Measurements from ENCODE around the gene ZSWIM7.
"Not testable (repeated sequence)": the region's sequence is repeated elsewhere in the genome, so short reads cannot be mapped to it uniquely, and the experiment has no call there.

ZSWIM7 gene

DNA sequence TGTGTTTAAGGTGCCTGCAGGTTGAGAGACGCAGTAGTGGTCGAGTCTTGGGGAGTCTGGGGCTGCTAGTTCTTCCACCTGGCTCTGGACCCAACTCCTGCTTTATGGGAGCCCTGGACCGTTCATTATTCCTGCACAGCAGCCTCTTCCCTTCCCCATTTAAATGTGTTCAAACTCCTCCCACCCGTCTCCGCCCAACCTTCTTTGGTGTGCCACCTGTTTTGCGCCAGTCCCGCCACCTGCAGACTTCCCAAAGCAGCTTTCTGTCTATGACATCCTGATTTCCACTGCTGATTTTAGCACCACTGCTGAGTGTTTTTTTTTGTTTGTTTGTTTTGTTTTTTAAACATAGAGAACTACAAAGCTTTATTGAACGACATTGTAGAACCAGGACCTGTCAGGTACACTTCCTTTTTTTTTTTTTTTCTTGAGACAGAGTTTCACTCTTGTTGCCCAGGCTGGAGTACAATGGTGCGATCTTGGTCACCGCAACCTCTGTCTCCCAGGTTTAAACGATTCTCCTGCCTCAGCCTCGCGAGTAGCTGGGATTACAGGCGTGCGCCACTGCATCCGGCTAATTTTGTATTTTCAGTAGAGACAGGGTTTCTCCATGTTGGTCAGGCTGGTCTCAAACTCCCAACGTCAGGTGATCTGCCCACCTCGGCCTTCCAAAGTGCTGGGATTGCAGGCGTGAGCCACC is 41.7 kb downstream of the ZSWIM7 start:
- DNase-seq (ENCODE audit: low read depth in 3 of 3), result no peak

- peak in 1 of 3 experiments; percentile 32 for DNase-seq (ENCODE audit: low read depth in 3 of 3)
Observed at GRCh38 chr17:15957206-15957605, 42.3 kb downstream of the ZSWIM7 start.

DNA sequence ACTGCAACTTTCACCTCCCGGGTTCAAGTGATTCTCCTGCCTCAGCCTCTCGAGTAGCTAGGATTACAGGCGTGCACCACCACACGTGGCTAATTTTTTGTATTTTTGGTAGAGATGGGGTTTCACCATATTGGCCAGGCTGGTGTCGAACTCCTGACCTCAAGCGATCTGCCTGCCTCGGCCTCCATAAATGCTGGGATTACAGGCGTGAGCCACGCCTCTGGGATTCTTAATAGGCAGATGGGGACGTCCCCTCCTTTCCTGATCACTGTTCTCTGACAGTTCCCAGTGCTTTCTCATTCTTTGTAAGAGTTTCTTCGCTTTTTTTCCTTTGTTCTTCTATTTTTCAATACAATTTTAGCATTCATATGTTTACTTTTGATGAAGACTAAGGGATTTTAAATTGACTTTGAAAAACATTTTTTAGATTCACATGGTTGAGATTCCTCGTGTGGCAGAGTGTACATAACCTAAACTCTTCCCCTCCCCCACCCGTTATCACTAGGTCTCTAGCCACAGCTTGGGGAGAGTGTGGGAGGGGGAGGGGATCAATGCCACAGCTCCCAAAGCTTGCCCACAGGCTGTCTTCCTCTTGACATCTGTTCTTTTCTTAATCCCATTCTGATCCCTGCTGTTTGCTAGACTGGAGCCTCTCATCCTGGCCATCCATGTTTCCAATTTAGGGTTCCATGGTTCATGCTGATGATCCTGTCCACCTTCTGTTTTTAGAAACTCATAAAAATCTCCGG is 43.5 kb downstream of the ZSWIM7 start:
- DNase-seq (ENCODE audit: low read depth in 3 of 3), result no peak

GRCh38 chr17:15954222-15954621 is 45.3 kb downstream of the ZSWIM7 start:
- no peak for DNase-seq (ENCODE audit: low read depth in 3 of 3)

- DNase-seq (ENCODE audit: low read depth in 3 of 3), result no peak
Observed at GRCh38 chr17:15952916-15953790, 46.4 kb downstream of the ZSWIM7 start.

- no peak for DNase-seq (ENCODE audit: low read depth in 3 of 3)
Observed at GRCh38 chr17:15952048-15952532, 47.4 kb downstream of the ZSWIM7 start.

DNA sequence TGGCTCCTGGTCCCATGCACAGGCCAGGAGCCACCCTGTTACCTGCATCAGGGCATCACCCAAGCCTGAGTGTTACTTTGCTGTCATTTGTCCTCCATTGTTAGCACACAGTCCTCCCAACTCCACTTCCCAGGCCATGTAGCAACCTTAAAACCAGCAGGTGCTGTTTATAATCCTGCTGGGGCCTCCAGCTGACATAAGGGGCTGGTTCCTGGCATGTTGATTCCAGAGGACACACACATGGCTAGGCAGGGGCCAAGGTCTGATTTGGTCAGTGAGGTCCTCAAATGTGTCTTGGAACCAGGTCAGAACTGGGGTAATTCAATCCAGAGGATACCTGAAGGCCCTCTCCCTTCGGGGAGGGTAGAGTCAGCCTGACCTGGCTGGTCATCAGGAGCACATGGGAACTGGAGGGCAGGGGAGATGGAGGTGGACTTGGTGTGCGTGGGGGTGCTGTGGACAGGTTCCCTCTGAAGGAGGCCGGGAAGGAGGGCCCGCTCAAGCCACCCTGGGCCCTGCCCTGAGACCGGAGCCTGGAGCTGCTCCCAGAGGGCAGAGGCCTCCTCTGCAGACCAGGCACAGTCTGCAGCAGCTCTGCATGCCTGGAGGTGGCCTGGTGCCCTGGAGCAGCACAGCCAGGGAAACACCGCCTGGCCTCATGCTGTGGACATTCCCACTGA is 48.0 kb downstream of the ZSWIM7 start:
- no peak for DNase-seq (ENCODE audit: low read depth in 3 of 3)

DNA sequence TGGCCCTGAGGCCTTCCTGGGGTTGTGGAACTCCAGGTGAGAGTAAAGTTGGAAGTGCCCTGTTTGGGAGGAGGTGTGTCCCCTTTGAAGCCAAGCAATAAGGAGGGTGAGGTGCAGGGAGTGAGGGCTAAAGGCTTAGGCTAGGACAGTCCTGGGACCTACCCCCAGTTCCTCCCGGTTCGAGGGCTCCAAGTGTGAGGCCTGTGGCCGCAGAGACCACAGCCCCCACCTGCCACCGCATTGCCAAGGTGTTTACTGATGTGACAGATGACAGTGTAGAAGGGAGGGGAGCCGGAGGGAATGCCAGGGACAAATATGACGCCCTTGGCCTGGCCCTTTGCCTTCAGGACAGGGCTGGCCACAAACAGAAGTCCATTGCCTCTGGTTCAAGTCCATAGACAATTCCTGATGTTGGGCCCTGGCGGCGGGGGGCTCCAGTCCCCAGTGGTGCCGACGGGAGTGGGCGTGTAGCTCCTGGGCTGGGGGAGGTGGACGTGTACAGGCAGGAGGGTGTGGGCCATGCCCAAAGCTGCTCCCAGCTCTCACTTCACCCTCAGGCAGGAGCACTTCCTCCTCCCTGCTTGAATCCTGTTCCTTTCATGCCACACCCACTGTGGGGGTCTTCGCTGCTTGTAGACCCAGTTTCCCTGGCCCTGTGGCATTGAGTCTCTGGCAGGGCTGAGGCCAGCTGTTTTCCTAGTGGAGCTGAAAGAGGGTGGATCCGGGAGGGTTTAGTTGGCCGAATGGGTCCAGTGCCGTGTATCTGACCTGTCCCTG is 51.3 kb downstream of the ZSWIM7 start:
- DNase-seq (ENCODE audit: low read depth in 3 of 3), result no peak

DNA sequence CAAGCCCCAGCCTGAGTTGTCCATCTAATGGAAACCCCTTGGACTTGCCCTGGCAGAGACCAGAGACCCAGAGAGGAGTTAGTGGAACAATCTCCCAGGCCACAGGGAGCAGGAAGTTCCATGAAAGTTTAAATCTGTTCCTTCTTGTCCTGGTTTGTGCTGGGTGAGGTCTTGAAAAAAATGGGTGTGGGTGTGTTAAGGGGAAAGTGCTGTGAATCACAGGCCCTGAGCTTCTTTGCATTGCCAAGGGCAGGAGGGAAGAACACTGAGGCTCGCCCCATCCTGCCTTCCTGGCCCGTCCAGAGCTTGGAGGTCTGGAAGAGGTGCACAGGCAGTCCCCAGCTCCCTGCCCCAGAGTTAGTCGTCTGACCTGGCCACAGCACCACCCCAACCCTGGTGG is 52.2 kb downstream of the ZSWIM7 start:
- no peak for DNase-seq (ENCODE audit: low read depth in 3 of 3)

GRCh38 chr17:15946611-15947120 is 52.8 kb downstream of the ZSWIM7 start:
- DNase-seq (ENCODE audit: low read depth in 3 of 3), result no peak

DNA sequence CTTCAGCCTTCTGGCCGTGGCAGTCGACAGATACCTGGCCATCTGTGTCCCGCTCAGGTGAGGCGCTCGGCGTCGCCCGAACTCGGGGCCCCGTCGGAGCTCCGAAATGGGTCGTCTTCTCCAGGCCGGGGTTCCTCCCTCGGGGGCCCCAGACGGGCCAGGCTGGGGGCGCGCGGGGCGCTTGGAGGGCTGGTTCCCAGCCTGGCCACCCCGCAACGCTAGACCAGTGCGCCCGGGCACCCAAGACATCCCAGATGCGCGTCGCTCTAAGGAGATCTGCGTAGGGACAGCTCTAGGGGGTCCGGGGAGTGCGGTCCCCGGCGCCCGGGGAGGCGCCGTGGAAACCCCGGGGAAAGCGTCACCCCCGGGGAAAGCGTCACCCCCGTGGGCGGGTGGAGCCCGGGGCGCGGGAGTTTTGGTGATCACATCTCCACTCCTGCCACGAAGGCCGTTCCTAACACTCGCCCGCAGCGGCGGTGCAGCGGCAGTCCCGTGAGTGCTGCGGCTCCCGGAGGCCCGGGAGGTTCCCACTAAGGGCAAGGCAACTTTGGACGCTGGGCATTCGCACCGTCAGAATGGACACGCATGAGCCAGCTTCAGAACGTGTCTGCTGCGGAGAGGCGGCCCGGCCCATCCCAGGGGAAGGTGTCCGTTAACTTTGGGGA is 53.8 kb downstream of the ZSWIM7 start:
- peak in 1 of 3 experiments; percentile 21 for DNase-seq (ENCODE audit: low read depth in 3 of 3)

GRCh38 chr17:15944759-15945526 is 54.6 kb downstream of the ZSWIM7 start, which contains the start of gene ADORA2B:
ADORA2B (plus strand) TSS chr17:15945130; CDS start chr17:15945249, 119 bp downstream.
- DNase-seq (ENCODE audit: low read depth in 3 of 3), result peak in 2 of 3 experiments; percentile 21 to 52

DNA sequence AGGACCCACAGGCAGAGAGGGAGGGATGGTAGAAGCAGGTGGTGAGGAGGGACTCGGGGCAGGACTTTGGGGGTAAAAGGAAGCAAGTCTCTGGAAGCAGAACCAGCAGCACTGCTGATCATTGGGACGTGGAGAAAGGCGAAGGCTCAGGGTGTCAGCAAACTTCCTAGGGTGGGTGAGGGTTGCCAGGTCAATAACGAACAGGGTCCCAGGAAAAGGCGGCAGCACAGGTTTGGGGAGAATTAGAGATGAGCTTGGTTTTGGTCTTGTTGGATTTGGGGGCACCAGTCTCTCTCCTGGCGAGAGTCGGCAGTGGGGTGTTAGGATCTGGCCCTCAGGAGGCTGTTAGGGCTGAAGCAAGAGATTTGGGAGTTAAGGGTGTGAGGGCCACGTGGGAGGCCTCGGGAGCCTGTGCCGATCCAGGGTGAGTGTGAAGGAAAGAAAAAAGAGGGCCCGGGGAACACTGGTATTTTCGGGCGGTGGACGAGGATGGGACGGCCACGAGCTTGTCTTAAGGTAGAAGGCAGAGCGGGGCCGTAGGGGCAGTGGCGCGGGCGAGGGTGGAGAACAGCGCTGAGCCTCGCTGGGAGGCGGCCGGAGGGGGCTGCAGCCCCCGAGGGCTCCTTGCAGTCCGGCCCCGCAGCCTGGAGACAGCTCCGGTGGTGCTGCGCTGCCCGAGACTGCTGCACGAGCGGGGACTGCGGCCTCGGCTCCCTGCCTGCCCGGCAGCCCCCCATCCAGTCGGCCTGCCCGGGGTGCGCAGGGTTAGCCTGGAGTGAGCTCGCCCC is 55.3 kb downstream of the ZSWIM7 start:
- no peak for DNase-seq (ENCODE audit: low read depth in 3 of 3)

GRCh38 chr17:15942207-15942833 is 57.2 kb downstream of the ZSWIM7 start:
- DNase-seq (ENCODE audit: low read depth in 3 of 3), result no peak

- no peak for DNase-seq (ENCODE audit: low read depth in 3 of 3)
Observed at GRCh38 chr17:15941781-15942180, 57.7 kb downstream of the ZSWIM7 start.

GRCh38 chr17:15936481-15936880 is 63.0 kb downstream of the ZSWIM7 start:
- not testable (repeated sequence) for DNase-seq (ENCODE audit: low read depth in 3 of 3)

DNA sequence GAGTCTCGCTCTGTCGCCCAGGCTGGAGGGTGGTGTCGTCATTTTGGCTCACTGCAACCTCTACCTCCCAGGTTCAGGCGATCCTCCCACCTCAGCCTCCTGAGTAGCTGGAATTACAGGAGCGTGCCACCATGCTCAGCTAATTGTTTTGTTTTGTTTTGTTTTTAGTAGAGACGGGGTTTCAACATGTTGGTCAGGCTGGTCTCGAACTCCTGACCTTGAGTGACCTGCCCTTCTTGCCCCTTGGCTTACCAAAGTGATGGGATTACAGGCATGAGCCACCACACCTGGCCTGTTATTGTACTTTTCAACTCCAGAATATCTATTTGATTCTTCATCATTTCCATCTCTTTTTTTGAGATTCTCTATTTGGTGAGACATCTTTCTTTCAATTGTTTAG is 63.6 kb downstream of the ZSWIM7 start:
- DNase-seq (ENCODE audit: low read depth in 3 of 3), result no peak

DNA sequence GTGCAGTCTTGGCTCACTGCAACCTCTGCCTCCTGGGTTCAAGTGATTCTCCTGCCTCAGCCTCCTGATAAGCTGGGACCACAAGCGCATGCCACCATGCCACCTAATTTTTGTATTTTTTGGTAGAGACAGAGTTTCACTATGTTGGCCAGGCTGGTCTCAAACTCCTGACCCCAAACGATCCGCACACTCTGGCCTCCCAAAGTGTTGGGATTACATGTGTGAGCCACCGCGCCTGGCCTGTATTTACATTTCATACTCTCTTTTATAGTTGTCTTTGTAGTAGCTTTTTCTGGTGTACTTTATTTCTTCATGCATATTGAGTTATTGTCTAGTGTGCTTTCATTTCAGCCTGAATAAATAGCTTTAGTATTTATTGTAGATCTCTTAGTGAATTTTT is 64.6 kb downstream of the ZSWIM7 start:
- no peak for DNase-seq (ENCODE audit: low read depth in 3 of 3)
